NT2/D1 (cell line): ENCODE measurements around the gene CACNA1G.
A peak's percentile ranks its signal among the peaks of the same experiment; 100 is the strongest.

ENCODE experiments used
- DNase-seq: peaks from one replicate; pipeline ENCODE4 v3.0.0-alpha.2; 2011; ENCODE audit warnings: low read depth, low spot score
- H3K27me3 ChIP-seq: 2 replicates; pipeline ENCODE4 v1.6.0; 2011; ENCODE audit warnings: mild to moderate bottlenecking; ENCODE audit not compliant: insufficient read length, insufficient read depth
- H3K36me3 ChIP-seq: 2 replicates; pipeline ENCODE4 v1.6.1; 2011; ENCODE audit warnings: mild to moderate bottlenecking, low read length, mixed read lengths; ENCODE audit not compliant: insufficient read depth, insufficient read length
- H3K4me1 ChIP-seq: 2 replicates; pipeline ENCODE4 v1.5.1; 2011; ENCODE audit not compliant: insufficient read depth, insufficient read length
- H3K4me3 ChIP-seq: 2 replicates; pipeline ENCODE4 v1.5.1; 2011; ENCODE audit warnings: low read depth; ENCODE audit not compliant: insufficient read length
- H3K9ac ChIP-seq: 2 replicates; pipeline ENCODE4 v1.6.0; 2011; ENCODE audit warnings: low read depth; ENCODE audit not compliant: insufficient read length
- H3K9me3 ChIP-seq: 2 replicates; pipeline ENCODE4 v1.5.1; 2011; ENCODE audit warnings: mild to moderate bottlenecking, low read length; ENCODE audit not compliant: insufficient read depth
- SUZ12 ChIP-seq: IDR thresholded peaks from 2 replicates; pipeline ENCODE4 v1.6.1; 2011; ENCODE audit not compliant: insufficient read length, insufficient read depth; ENCODE audit errors: extremely low read depth
- YY1 ChIP-seq: IDR thresholded peaks from 2 replicates; pipeline ENCODE4 v1.6.1; 2011; ENCODE audit not compliant: insufficient read length, insufficient read depth
- ZNF274 ChIP-seq: IDR thresholded peaks from 2 replicates; pipeline ENCODE4 v1.6.1; 2011; ENCODE audit warnings: mild to moderate bottlenecking, low read depth, low read length

CACNA1G gene

DNA sequence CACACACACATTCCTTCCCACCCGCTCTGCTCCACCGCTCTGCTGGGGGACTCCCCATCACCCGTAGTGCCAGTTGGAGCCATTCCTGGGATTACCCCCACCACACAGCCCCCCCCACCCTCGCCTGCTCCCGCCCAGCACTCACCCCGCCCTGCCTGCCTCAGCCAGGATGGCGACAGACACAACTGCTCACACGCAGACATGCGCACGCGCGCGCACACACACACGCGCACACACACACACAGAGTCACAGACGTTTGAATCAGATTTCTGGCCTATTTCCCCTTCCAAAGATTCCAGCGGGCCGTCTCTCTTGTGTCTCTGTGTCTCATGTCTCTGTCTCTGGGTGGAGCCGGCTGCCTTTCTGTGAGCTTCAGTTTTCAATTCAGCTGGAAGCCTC is 4.4 kb downstream of the CACNA1G start:
- peaks cover 35% of the 10 kb centered on the region for H3K27me3 ChIP-seq
- peaks cover 38% of the 10 kb centered on the region for H3K4me1 ChIP-seq
- no peaks in the 10 kb centered on the region for H3K36me3 ChIP-seq
- H3K9ac ChIP-seq: no peak overlapping the region
- no peak for TF ChIP-seq YY1
- TF ChIP-seq ZNF274: no peak
- no peak for TF ChIP-seq SUZ12
- no peak for DNase-seq
- H3K9me3 ChIP-seq: no peaks in the 10 kb centered on the region
- H3K4me3 ChIP-seq: no peak overlapping the region

DNA sequence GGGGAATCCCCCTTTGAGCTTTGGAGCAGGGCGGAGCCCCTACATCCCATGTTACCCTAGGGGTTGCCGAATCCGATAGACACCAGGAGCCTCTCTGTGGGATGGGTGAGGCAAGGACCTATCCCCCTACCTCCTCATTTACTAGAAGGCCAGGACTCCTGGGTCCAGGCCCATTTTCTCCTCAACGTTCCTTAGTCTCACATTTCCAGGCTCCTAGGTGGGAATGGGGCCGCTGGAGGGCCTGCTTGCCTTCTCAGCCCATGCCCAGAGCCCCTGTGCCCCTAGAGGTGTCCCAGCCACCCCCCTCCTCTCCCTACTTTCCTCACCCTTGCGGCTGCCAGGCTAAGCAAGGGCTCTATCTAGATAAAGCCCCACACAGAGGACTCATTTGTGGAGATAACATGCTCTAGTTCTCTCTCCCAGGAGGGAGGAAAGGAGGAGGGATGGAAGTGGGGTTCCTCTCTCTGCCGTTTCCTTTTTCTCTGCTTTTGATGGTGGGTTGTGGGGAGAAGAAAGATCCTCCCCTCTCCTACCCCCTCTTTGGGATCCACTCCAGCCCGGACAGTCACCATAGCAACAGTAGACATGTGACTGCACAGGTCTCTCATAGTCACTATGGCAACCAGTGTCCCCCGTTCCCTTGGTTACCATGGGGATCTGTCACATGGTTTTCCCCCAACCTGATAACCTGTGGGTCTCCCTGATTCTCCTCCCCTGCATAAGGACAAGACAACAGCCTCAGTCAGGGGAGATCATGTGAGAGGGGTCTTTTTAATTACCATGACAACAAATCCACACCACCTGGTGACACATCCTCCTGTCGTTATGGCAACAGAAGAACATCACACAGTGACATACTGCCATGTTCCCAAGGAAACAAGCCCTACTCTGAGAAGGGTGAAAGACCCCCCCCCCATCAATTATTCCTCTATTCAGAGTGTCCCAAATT is 5.2 kb downstream of the CACNA1G start:
- Histone ChIP-seq H3K9ac (no peak overlapping the region), H3K27me3 (peaks cover 35% of the 10 kb centered on the region), H3K4me3 (no peak overlapping the region), H3K9me3 (no peaks in the 10 kb centered on the region), H3K4me1 (peaks cover 44% of the 10 kb centered on the region), H3K36me3 (no peaks in the 10 kb centered on the region)
- TF ChIP-seq ZNF274: no peak
- TF ChIP-seq SUZ12: no peak
- TF ChIP-seq YY1: no peak
- DNase-seq: peak; percentile 33

DNA sequence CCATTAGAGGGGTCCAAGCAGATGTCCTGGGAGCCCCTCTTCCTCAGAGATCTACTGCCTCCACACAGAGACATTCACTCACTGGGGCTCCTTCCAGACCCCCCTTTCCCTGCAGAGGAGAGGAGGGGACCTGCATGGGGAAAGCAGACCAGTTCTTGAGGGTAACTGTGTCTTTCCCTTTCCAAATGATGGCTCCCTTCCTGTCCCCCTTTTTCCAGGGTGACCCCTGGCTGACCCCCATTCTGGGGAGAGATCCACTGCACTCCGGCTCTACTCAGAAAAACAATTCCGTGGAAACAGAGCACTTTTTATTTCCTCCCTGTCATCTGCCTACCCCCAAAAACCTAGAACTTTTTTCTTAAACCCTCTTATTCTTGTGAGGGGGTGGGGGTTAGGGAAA is 6.4 kb downstream of the CACNA1G start:
- Histone ChIP-seq H3K9me3 (no peaks in the 10 kb centered on the region), H3K4me3 (no peak overlapping the region), H3K36me3 (no peaks in the 10 kb centered on the region), H3K27me3 (peaks cover 25% of the 10 kb centered on the region), H3K4me1 (peaks cover 51% of the 10 kb centered on the region), H3K9ac (no peak overlapping the region)
- TF ChIP-seq SUZ12 (no peak), YY1 (no peak), ZNF274 (no peak)
- DNase-seq: no peak

DNA sequence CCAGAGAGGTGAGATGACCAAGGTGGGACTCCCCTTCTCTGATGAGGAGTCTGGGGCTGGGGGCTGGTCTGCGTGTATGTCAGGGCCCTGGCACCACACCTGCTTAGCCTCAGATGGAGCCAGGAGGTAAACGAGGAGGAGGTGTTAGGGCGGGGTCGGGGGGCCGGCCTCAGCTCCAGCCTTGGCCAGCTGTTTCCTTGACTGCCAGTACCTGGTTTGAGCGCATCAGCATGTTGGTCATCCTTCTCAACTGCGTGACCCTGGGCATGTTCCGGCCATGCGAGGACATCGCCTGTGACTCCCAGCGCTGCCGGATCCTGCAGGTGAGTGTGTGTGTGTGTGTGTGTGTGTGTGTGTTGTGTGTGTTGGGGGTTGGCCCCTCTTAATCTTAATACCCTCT is 8.1 kb downstream of the CACNA1G start:
- H3K27me3 ChIP-seq: peaks cover 8% of the 10 kb centered on the region
- no peak for DNase-seq
- no peaks in the 10 kb centered on the region for H3K9me3 ChIP-seq
- H3K9ac ChIP-seq: no peak overlapping the region
- H3K4me1 ChIP-seq: peaks cover 40% of the 10 kb centered on the region
- TF ChIP-seq YY1 (no peak), SUZ12 (no peak), ZNF274 (no peak)
- H3K36me3 ChIP-seq: no peaks in the 10 kb centered on the region
- H3K4me3 ChIP-seq: no peak overlapping the region

DNA sequence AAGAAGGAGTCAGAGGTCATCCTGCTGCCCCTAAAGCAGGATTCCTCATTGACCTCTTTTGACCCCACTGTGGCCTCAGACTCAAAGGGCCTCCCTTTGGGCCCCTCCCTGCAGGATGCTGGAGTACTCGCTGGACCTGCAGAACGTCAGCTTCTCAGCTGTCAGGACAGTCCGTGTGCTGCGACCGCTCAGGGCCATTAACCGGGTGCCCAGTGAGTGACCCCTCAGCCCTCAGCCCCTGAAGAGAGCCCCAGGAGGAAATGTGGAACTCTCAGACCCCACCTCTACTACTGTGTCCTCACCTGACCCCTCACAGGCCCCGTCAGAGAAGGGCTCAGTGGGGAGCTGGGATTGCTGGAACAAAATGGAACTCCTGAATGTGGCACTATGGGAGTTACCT is 9.1 kb downstream of the CACNA1G start:
- Histone ChIP-seq H3K9me3 (no peaks in the 10 kb centered on the region), H3K9ac (no peak overlapping the region), H3K36me3 (no peaks in the 10 kb centered on the region), H3K4me3 (no peak overlapping the region), H3K4me1 (peaks cover 36% of the 10 kb centered on the region), H3K27me3 (no peaks in the 10 kb centered on the region)
- DNase-seq: no peak
- TF ChIP-seq SUZ12 (no peak), ZNF274 (no peak), YY1 (no peak)

DNA sequence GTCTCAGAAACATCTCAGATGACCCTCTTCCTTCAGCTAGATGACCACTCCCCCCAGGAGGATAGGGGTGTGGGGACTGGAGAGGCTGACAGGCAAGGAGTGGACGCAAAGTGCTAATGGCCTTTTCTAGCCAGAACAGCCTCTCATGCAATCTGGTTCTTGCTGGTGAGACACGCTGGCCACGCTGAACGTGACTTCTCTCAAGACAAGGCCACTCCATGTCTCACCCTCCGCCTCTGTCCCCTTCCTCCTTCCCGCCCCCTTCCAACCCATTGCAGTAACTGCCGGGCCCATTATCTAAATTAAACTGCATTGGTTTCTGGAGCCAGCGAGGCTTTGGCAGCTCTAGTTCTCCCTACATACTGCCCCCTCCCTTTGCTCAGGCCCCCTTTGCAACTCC is 9.5 kb downstream of the CACNA1G start:
- Histone ChIP-seq H3K4me3 (no peak overlapping the region), H3K9me3 (no peaks in the 10 kb centered on the region), H3K4me1 (peaks cover 32% of the 10 kb centered on the region), H3K9ac (no peak overlapping the region), H3K27me3 (no peaks in the 10 kb centered on the region), H3K36me3 (no peaks in the 10 kb centered on the region)
- TF ChIP-seq SUZ12: no peak
- no peak for DNase-seq

DNA sequence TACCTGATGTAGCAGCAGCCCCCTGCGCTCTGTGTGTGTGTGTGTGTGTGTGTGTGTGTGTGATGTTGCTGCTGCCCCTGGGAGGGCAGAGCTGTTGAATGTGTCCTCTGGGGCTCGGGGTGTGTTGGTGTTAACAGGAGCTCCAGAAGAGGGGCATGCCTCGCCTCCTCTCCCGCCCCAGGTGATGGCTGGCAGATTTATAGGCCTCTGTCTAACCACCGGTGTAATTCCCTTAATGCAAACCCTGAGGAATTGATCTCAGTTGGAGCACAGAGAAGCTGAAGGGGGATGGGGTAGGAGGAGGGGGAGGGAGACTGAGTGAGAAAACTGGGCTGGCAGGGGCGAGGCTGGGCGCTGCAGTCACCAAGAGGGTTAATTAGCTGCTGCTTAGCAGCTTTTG is 10.0 kb downstream of the CACNA1G start:
- Histone ChIP-seq H3K27me3 (no peaks in the 10 kb centered on the region), H3K36me3 (no peaks in the 10 kb centered on the region)
- no peak for DNase-seq

DNA sequence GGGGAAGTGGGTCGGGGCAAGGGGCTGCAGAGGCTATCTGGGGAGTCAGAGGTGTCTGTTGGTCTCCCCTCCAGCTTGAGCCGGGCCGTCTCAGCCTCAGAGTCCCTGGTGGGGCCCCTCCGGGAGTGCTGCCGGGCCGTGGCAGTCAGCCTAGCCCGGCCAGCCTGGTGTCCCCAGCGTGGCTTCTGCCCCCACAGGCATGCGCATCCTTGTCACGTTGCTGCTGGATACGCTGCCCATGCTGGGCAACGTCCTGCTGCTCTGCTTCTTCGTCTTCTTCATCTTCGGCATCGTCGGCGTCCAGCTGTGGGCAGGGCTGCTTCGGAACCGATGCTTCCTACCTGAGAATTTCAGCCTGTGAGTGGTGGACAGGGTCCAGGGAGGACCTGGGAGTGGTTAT is 11.2 kb downstream of the CACNA1G start:
- Histone ChIP-seq H3K27me3 (no peaks in the 10 kb centered on the region), H3K4me1 (peaks cover 28% of the 10 kb centered on the region), H3K9me3 (no peaks in the 10 kb centered on the region), H3K4me3 (no peak overlapping the region), H3K36me3 (no peaks in the 10 kb centered on the region), H3K9ac (peak overlapping the region; percentile 24)
- no peak for DNase-seq
- no peak for TF ChIP-seq YY1
- no peak for TF ChIP-seq ZNF274
- no peak for TF ChIP-seq SUZ12

More for the DNA sequence above, 10.0 kb downstream of the CACNA1G start:
- H3K4me3 ChIP-seq: no peak overlapping the region
- no peaks in the 10 kb centered on the region for H3K9me3 ChIP-seq
- H3K4me1 ChIP-seq: peaks cover 31% of the 10 kb centered on the region
- no peak overlapping the region for H3K9ac ChIP-seq
- TF ChIP-seq ZNF274 (no peak), SUZ12 (no peak), YY1 (no peak)
